ENCODE data around the gene SARNP. TPM values are rescaled to one million over a fixed set of nuclear protein-coding genes. Genes with fewer than 3 reads are reported as not detected.

The SARNP gene
- total RNA-seq, 2 donors from 2014 or later: 39.1 to 49.2 TPM

DNA sequence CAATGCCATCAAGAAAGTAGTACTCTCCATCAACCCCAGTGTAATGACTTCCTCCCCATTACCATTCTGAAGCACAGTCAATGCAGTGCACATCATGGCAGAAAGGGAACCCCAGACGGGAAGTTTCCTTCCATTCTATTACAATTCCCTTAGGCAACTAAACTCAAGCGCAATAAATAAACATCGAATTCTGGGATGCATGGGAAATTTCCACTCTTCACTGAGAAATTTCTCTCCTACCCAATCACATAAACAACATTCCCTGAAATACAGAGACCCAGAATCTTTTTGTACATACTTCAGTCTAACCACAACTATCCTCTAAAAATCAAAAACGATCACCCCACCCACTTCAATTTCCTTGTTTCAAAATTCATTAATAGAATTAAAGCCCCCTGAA, 20.0 kb downstream of the SARNP start:
- H3K27me3 ChIP-seq (replicated peaks; ENCODE audit: insufficient read depth): no peaks in the 10 kb centered on the region
- H3K9me3 ChIP-seq: no peaks in the 10 kb centered on the region
- H3K36me3 ChIP-seq: peaks cover 27% of the 10 kb centered on the region
- H3K27ac ChIP-seq: no peak overlapping the region
- no peaks in the 10 kb centered on the region for H3K4me1 ChIP-seq (ENCODE audit: control insufficient read depth in 1 of 2, low read depth in 2 of 2)
- ATAC-seq (ENCODE audit: insufficient number of reproducible peaks, low FRiP score, low read depth) (no peak), DNase-seq (ENCODE audit: low spot score) (no peak)
- H3K4me3 ChIP-seq: no peak overlapping the region
- no peak for TF ChIP-seq CTCF (IDR thresholded peaks at IDR 0.05)

DNA sequence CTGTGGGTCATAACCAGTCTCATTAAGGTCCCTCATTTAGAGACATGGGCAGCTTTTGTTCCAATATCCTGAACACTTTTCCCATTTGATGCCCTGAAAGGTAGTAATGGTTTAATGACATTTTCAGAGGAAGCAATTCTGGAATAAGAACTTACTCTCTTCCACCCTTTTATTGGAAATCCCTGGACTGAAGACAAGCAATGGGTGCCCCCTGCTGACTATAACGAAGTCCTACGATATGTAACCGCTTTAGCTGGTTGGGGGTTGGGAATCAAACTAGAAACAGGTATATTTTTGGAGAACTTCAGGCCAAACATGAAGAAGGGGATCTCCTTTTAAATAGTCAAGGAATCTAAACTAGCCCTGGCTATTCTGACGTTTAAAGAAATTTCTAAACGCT, 20.5 kb downstream of the SARNP start:
- TF ChIP-seq CTCF (IDR thresholded peaks at IDR 0.05): peak; percentile 22
- no peak overlapping the region for H3K4me3 ChIP-seq
- no peak for ATAC-seq (ENCODE audit: insufficient number of reproducible peaks, low FRiP score, low read depth)
- no peak overlapping the region for H3K27ac ChIP-seq
- no peaks in the 10 kb centered on the region for H3K9me3 ChIP-seq
- DNase-seq (ENCODE audit: low spot score): no peak
- peaks cover 27% of the 10 kb centered on the region for H3K36me3 ChIP-seq
- H3K4me1 ChIP-seq (ENCODE audit: control insufficient read depth in 1 of 2, low read depth in 2 of 2): no peaks in the 10 kb centered on the region
- H3K27me3 ChIP-seq (replicated peaks; ENCODE audit: insufficient read depth): no peaks in the 10 kb centered on the region

DNA sequence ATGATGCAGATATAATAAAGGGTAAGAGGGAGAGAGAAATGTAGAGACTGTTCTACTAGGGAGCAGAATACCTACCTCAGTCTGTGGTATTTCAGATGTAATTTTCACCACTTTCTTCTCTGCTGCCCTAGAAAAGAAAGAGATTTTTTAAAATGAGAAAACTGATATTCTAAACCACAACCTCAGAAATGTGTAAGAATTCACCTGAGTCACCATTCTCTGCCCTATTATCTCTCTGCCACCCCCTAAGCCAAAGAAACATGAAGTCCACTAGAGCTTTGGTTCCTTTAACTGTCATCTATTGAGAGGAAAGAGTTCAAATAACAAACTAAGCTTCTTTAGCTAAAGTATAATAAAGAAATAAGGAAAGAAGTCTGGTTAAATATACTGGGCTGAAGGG, 21.6 kb downstream of the SARNP start:
- Histone ChIP-seq H3K4me3 (no peak overlapping the region), H3K27me3 (replicated peaks; ENCODE audit: insufficient read depth) (no peaks in the 10 kb centered on the region), H3K9me3 (no peaks in the 10 kb centered on the region), H3K4me1 (ENCODE audit: control insufficient read depth in 1 of 2, low read depth in 2 of 2) (no peaks in the 10 kb centered on the region), H3K36me3 (peaks cover 24% of the 10 kb centered on the region), H3K27ac (no peak overlapping the region)
- ATAC-seq (ENCODE audit: insufficient number of reproducible peaks, low FRiP score, low read depth) (no peak), DNase-seq (ENCODE audit: low spot score) (no peak)
- TF ChIP-seq CTCF (IDR thresholded peaks at IDR 0.05): no peak

DNA sequence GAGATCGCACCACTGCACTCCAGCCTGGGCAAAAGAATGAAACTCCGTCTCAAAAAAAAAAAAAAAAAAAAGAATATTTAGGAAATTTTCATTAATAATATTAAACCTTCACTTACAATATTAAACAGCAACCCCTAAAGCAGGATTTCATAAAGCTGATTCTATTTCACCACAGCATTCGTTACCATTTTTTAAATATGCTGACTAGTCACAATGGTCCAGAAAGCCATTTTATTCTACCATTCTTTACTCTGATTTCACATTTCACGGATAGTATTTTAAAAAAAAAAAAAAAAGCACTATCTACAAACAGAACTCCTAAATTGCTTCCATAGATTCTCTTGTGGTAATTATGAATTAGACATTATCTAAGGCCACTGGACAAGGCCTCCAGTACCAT, 27.6 kb downstream of the SARNP start:
- no peak for ATAC-seq (ENCODE audit: insufficient number of reproducible peaks, low FRiP score, low read depth)
- Histone ChIP-seq H3K4me3 (no peak overlapping the region), H3K27ac (no peak overlapping the region), H3K27me3 (replicated peaks; ENCODE audit: insufficient read depth) (no peaks in the 10 kb centered on the region), H3K9me3 (no peaks in the 10 kb centered on the region), H3K36me3 (peaks cover 55% of the 10 kb centered on the region), H3K4me1 (ENCODE audit: control insufficient read depth in 1 of 2, low read depth in 2 of 2) (no peaks in the 10 kb centered on the region)
- no peak for DNase-seq (ENCODE audit: low spot score)
- no peak for TF ChIP-seq CTCF (IDR thresholded peaks at IDR 0.05)

GRCh38 chr12:55789171-55789570, 28.4 kb downstream of the SARNP start:
- DNase-seq (ENCODE audit: low spot score) (no peak), ATAC-seq (ENCODE audit: insufficient number of reproducible peaks, low FRiP score, low read depth) (no peak)
- Histone ChIP-seq H3K9me3 (no peaks in the 10 kb centered on the region), H3K4me3 (no peak overlapping the region), H3K36me3 (peaks cover 54% of the 10 kb centered on the region), H3K4me1 (ENCODE audit: control insufficient read depth in 1 of 2, low read depth in 2 of 2) (no peaks in the 10 kb centered on the region), H3K27ac (no peak overlapping the region), H3K27me3 (replicated peaks; ENCODE audit: insufficient read depth) (no peaks in the 10 kb centered on the region)
- no peak for TF ChIP-seq CTCF (IDR thresholded peaks at IDR 0.05)
